ENCODE results near the gene ANKRD6. TPM values are rescaled to one million over a fixed set of nuclear protein-coding genes. Genes with fewer than 3 reads are reported as not detected.

Gene ANKRD6
- total RNA-seq, 1 donor from 2014 or later: 43.5 TPM

DNA sequence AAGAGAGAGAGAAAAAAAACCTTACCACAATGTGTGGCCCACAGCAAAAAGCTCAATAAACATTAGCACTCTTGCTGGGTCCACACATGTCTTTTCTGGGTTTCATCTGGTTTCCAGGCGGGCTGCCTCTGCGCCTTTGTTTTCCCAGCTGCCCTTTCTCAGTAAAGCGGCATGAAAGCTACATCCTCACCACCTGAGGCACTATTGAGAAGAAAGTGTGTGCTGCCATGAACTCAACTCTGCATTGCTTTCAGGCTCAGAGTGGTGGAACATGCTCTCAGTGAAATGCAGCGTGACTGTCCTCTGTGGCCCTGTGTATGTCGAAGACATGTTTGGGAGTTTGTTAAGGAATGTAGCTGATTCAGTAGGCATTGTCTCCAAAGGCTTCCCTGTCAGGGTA, 103.3 kb downstream of the ANKRD6 start:
- H3K36me3 Mint-ChIP-seq: peaks cover 4% of the 10 kb centered on the region
- H3K4me1 Mint-ChIP-seq: no peaks in the 10 kb centered on the region
- no peak overlapping the region for H3K27ac Mint-ChIP-seq
- TF ChIP-seq, protein P1, sequence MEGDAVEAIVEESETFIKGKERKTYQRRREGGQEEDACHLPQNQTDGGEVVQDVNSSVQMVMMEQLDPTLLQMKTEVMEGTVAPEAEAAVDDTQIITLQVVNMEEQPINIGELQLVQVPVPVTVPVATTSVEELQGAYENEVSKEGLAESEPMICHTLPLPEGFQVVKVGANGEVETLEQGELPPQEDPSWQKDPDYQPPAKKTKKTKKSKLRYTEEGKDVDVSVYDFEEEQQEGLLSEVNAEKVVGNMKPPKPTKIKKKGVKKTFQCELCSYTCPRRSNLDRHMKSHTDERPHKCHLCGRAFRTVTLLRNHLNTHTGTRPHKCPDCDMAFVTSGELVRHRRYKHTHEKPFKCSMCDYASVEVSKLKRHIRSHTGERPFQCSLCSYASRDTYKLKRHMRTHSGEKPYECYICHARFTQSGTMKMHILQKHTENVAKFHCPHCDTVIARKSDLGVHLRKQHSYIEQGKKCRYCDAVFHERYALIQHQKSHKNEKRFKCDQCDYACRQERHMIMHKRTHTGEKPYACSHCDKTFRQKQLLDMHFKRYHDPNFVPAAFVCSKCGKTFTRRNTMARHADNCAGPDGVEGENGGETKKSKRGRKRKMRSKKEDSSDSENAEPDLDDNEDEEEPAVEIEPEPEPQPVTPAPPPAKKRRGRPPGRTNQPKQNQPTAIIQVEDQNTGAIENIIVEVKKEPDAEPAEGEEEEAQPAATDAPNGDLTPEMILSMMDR (IDR thresholded peaks at IDR 0.05; ENCODE audit: unreplicated experiment): no peak
- H3K9me3 Mint-ChIP-seq: peaks cover 8% of the 10 kb centered on the region
- no peak for DNase-seq (ENCODE audit: low spot score in 2 of 2, unreplicated experiment in 2 of 2)
- H3K4me3 Mint-ChIP-seq: no peak overlapping the region
- no peaks in the 10 kb centered on the region for H3K27me3 Mint-ChIP-seq (ENCODE audit: low read depth)

DNA sequence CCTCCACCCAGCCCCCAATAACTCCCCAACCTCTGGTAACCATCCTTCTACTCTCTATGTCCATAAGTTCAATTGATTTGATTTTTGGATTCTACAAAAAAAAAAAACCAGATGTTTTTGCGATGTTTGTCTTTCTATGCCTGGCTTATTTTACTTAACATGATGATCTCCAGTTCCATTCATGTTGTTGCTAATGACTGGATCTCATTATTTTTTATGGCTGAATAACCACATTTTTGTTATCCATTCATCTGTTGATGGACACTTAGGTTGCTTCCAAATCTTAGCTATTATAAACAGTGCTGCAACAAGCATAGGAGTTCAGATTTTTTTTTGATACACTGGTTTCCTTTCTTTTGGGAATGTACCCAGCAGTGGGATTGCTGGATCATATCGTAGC, 106.8 kb downstream of the ANKRD6 start:
- DNase-seq (ENCODE audit: low spot score in 2 of 2, unreplicated experiment in 2 of 2): no peak
- H3K9me3 Mint-ChIP-seq: peaks cover 7% of the 10 kb centered on the region
- TF ChIP-seq, protein P1 (IDR thresholded peaks at IDR 0.05; ENCODE audit: unreplicated experiment): no peak
- no peak overlapping the region for H3K27ac Mint-ChIP-seq
- H3K27me3 Mint-ChIP-seq (ENCODE audit: low read depth): no peaks in the 10 kb centered on the region
- no peaks in the 10 kb centered on the region for H3K4me1 Mint-ChIP-seq
- no peak overlapping the region for H3K4me3 Mint-ChIP-seq
- H3K36me3 Mint-ChIP-seq: peaks cover 2% of the 10 kb centered on the region

DNA sequence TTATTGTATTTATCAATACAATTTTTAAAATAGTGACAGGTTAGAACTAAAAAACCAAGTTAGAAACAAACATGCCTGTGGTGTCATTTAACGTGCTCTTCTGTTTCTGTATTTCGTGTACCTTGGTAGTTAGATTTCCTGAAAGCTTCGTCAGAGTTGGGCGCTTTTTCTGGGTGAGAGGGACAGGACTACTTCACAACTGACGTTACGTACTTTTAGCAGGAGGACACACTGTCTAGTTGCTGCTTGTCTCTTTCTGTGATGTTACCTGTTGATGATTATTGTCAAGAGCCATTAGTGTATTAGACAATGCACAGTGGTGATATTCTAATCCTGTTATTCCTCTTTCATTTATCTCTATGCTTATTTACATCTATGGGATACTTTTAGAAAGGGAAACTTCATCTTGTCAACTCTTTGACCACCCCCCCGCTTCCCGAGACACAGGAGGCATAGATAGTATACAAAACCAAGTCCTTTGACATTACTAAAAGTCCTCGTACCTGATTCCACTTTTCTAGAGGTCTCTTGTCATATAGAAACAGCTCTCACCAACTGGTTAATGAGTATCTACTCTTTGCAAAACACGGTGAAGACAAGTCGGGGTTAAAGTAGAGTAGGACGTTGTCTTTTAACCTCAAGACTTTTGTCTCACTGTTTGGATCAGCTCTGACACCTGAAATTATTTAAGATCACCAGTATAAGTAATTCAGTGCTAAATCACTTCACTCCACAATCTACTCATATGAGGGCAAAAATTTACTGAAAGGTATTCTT, 109.3 kb downstream of the ANKRD6 start:
- Mint-ChIP-seq H3K27ac (no peak overlapping the region), H3K36me3 (peaks cover 2% of the 10 kb centered on the region), H3K27me3 (ENCODE audit: low read depth) (no peaks in the 10 kb centered on the region), H3K9me3 (peaks cover 7% of the 10 kb centered on the region), H3K4me3 (no peak overlapping the region), H3K4me1 (no peaks in the 10 kb centered on the region)
- TF ChIP-seq, protein P1 (IDR thresholded peaks at IDR 0.05; ENCODE audit: unreplicated experiment): no peak
- no peak for DNase-seq (ENCODE audit: low spot score in 2 of 2, unreplicated experiment in 2 of 2)

DNA sequence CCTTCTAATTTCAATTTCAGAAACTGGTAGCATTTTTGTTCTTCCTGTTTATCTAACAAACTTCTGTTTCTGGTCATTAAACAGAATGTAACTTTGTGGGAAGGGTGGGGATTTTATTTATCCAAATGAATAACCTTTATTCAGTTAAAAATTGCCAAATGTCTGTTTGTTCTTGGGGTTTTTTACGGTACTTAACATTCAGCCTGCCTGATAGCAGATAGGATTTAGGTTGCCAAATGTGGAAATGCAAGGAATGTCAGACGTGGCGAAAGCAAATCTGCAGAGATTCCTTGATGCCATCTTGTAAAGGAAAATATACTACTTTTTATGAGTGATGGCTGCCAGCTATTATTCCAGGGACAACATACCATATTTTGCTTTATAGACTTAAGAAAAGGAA, 109.9 kb downstream of the ANKRD6 start:
- H3K4me3 Mint-ChIP-seq: no peak overlapping the region
- no peaks in the 10 kb centered on the region for H3K4me1 Mint-ChIP-seq
- peaks cover 7% of the 10 kb centered on the region for H3K9me3 Mint-ChIP-seq
- no peaks in the 10 kb centered on the region for H3K27me3 Mint-ChIP-seq (ENCODE audit: low read depth)
- H3K27ac Mint-ChIP-seq: no peak overlapping the region
- DNase-seq (ENCODE audit: low spot score in 2 of 2, unreplicated experiment in 2 of 2): no peak
- TF ChIP-seq, protein P1 (IDR thresholded peaks at IDR 0.05; ENCODE audit: unreplicated experiment): no peak
- peaks cover 2% of the 10 kb centered on the region for H3K36me3 Mint-ChIP-seq

DNA sequence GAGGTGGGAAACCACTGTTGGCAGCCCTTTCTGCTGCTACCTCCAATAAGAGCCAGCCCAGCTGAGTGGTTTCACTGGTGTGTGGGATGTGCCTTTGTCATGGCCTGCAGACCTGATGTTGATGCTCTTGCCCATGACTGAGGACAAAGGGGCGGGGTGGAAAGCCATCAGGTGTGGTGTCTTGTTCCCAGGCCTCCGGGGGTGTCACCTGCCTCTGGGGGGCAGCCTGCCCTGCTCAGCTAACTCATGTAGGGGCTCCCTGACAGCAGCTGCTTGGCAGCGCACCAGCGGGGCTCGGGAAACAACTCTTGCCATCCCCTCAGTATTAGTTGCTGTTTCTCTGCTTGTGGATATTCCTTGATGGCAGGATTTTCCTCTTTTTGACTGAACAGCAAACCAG, 114.3 kb downstream of the ANKRD6 start:
- H3K36me3 Mint-ChIP-seq: no peaks in the 10 kb centered on the region
- H3K4me1 Mint-ChIP-seq: peaks cover 12% of the 10 kb centered on the region
- no peaks in the 10 kb centered on the region for H3K27me3 Mint-ChIP-seq (ENCODE audit: low read depth)
- H3K27ac Mint-ChIP-seq: no peak overlapping the region
- TF ChIP-seq, protein P1 (IDR thresholded peaks at IDR 0.05; ENCODE audit: unreplicated experiment): no peak
- H3K9me3 Mint-ChIP-seq: no peaks in the 10 kb centered on the region
- no peak overlapping the region for H3K4me3 Mint-ChIP-seq
- DNase-seq (ENCODE audit: low spot score in 2 of 2, unreplicated experiment in 2 of 2): no peak
